Peyer's patch (tissue), 4 donors: Measurements from ENCODE around the gene NPPB.

Experiments
- POLR2A ChIP-seq, 2 donors: fragments of 450-650 bp; IDR thresholded peaks; one replicate each; pipeline ENCODE4 v1.5.1; 2017; ENCODE audit warnings: antibody characterized with exemption in 2 of 2, mild to moderate bottlenecking in 2 of 2, moderate library complexity in 2 of 2
- TF ChIP-seq, protein P1 (sequence below), 6 experiments: fragments of 450-650 bp in 4 of 6; fragments of 200-600 bp in 2 of 6; sonication (generic) in 1 of 6; IDR thresholded peaks; one replicate each; pipeline ENCODE4 v1.5.1; 2017 to 2019; ENCODE audit warnings: antibody characterized with exemption in 6 of 6, mild to moderate bottlenecking in 3 of 6, moderate library complexity in 1 of 6

DNA sequence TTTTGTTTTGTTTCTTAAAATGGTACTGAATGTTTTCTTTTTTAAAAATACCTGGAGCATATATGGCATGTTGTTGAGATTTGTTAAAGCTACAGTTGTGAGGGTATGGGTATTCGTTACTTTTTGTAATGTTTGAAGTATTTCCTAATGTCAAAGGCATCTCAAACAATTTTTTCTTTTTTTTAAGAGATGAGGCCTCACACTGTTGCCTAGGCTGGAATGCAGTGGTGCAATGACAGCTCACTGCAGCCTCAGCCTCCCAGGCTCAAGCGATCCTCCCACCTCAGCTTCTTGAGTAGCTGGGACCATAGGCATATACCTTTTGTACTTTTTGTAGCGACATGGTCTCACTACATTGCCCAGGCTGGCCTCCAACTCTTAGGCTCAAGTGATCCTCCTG lies 36.7 kb downstream of the NPPB start:
- TF ChIP-seq POLR2A (IDR thresholded peaks at IDR 0.05) = no peak
- TF ChIP-seq, protein P1, sequence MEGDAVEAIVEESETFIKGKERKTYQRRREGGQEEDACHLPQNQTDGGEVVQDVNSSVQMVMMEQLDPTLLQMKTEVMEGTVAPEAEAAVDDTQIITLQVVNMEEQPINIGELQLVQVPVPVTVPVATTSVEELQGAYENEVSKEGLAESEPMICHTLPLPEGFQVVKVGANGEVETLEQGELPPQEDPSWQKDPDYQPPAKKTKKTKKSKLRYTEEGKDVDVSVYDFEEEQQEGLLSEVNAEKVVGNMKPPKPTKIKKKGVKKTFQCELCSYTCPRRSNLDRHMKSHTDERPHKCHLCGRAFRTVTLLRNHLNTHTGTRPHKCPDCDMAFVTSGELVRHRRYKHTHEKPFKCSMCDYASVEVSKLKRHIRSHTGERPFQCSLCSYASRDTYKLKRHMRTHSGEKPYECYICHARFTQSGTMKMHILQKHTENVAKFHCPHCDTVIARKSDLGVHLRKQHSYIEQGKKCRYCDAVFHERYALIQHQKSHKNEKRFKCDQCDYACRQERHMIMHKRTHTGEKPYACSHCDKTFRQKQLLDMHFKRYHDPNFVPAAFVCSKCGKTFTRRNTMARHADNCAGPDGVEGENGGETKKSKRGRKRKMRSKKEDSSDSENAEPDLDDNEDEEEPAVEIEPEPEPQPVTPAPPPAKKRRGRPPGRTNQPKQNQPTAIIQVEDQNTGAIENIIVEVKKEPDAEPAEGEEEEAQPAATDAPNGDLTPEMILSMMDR (IDR thresholded peaks at IDR 0.05) = no peak
